Colonic mucosa (tissue), 4 donors: ENCODE results near the gene COL4A2. TPM values are rescaled to one million over a fixed set of nuclear protein-coding genes. Genes with fewer than 3 reads are reported as not detected.
A peak's percentile ranks its signal among the peaks of the same experiment; 100 is the strongest.

Experiments used
- DNase-seq: peaks from one replicate; pipeline ENCODE4 v3.0.0-alpha.2; 2020
- H3K27ac ChIP-seq: fragments of 200-600 bp; one replicate; pipeline ENCODE4 v1.8.0; 2021
- H3K27me3 ChIP-seq: fragments of 200-600 bp; one replicate; pipeline ENCODE4 v1.8.0; 2021
- H3K36me3 ChIP-seq: fragments of 200-600 bp; one replicate; pipeline ENCODE4 v1.8.0; 2021
- H3K4me1 ChIP-seq: fragments of 200-600 bp; one replicate; pipeline ENCODE4 v1.8.0; 2021; ENCODE audit warnings: mild to moderate bottlenecking
- H3K4me3 ChIP-seq: fragments of 200-600 bp; one replicate; pipeline ENCODE4 v1.8.0; 2021
- H3K9ac ChIP-seq, 2 donors: one replicate each; pipeline ENCODE4 v1.7.0; 2013; ENCODE audit warnings: control low read depth in 2 of 2, low read depth in 2 of 2, low read length in 2 of 2
- H3K9me3 ChIP-seq: fragments of 200-600 bp; one replicate; pipeline ENCODE4 v1.8.0; 2021
- intact Hi-C: fragments of 100-400 bp; cut with DNase I; formaldehyde crosslinking; loops from one replicate; pipeline ENCODE4 v1.14.1; 2022
- total RNA-seq, 2 donors: library from RNA; stranded (reverse); fragmentation: NEBNext Ultra II Directional in 1 of 2; extraction: Animal tissue kit (Norgen Biotek cat#: 25700) in 1 of 2; gene quantifications; one replicate each; pipeline ENCODE4 v1.2.1, GENCODE V29; 2021
- TF ChIP-seq, protein P1 (sequence below): fragments of 200-600 bp; IDR thresholded peaks from one replicate; pipeline ENCODE4 v1.8.0; 2022; ENCODE audit warnings: antibody characterized with exemption, mild to moderate bottlenecking
- donor health status: healthy.
- donor health status: DM: no; HTN: no; CAD: no.
- donor health status: DM: no; HTN: no; CAD: no.

The COL4A2 gene
- total RNA-seq, 2 donors from 2014 or later: 61.1 to 111 TPM

- Histone ChIP-seq H3K36me3 (no peaks in the 10 kb centered on the region), H3K27ac (peak overlapping the region; percentile 55), H3K27me3 (no peaks in the 10 kb centered on the region), H3K9ac (no peak overlapping the region), H3K4me1 (no peaks in the 10 kb centered on the region), H3K4me3 (no peak overlapping the region), H3K9me3 (no peaks in the 10 kb centered on the region)
- TF ChIP-seq, protein P1, sequence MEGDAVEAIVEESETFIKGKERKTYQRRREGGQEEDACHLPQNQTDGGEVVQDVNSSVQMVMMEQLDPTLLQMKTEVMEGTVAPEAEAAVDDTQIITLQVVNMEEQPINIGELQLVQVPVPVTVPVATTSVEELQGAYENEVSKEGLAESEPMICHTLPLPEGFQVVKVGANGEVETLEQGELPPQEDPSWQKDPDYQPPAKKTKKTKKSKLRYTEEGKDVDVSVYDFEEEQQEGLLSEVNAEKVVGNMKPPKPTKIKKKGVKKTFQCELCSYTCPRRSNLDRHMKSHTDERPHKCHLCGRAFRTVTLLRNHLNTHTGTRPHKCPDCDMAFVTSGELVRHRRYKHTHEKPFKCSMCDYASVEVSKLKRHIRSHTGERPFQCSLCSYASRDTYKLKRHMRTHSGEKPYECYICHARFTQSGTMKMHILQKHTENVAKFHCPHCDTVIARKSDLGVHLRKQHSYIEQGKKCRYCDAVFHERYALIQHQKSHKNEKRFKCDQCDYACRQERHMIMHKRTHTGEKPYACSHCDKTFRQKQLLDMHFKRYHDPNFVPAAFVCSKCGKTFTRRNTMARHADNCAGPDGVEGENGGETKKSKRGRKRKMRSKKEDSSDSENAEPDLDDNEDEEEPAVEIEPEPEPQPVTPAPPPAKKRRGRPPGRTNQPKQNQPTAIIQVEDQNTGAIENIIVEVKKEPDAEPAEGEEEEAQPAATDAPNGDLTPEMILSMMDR: no peak
- DNase-seq: no peak
- intact Hi-C loops: no loop called here
Observed at GRCh38 chr13:110398564-110399507, 91.8 kb downstream of the COL4A2 start.

- no peaks in the 10 kb centered on the region for H3K27me3 ChIP-seq
- H3K36me3 ChIP-seq: no peaks in the 10 kb centered on the region
- no peak overlapping the region for H3K4me3 ChIP-seq
- H3K27ac ChIP-seq: peak overlapping the region; percentile 31
- H3K4me1 ChIP-seq: no peaks in the 10 kb centered on the region
- H3K9me3 ChIP-seq: no peaks in the 10 kb centered on the region
- H3K9ac ChIP-seq: no peak overlapping the region
- TF ChIP-seq, protein P1: no peak
- DNase-seq: no peak
- intact Hi-C loops: no loop called here
Observed at GRCh38 chr13:110399801-110400200, 92.7 kb downstream of the COL4A2 start.

GRCh38 chr13:110400786-110401533 is 93.9 kb downstream of the COL4A2 start:
- H3K4me3 ChIP-seq: no peak overlapping the region
- intact Hi-C loops: no loop called here
- peak overlapping the region; percentile 31 for H3K27ac ChIP-seq
- H3K36me3 ChIP-seq: no peaks in the 10 kb centered on the region
- H3K4me1 ChIP-seq: no peaks in the 10 kb centered on the region
- TF ChIP-seq, protein P1: no peak
- DNase-seq: no peak
- H3K27me3 ChIP-seq: no peaks in the 10 kb centered on the region
- H3K9ac ChIP-seq: no peak overlapping the region
- H3K9me3 ChIP-seq: no peaks in the 10 kb centered on the region

DNA sequence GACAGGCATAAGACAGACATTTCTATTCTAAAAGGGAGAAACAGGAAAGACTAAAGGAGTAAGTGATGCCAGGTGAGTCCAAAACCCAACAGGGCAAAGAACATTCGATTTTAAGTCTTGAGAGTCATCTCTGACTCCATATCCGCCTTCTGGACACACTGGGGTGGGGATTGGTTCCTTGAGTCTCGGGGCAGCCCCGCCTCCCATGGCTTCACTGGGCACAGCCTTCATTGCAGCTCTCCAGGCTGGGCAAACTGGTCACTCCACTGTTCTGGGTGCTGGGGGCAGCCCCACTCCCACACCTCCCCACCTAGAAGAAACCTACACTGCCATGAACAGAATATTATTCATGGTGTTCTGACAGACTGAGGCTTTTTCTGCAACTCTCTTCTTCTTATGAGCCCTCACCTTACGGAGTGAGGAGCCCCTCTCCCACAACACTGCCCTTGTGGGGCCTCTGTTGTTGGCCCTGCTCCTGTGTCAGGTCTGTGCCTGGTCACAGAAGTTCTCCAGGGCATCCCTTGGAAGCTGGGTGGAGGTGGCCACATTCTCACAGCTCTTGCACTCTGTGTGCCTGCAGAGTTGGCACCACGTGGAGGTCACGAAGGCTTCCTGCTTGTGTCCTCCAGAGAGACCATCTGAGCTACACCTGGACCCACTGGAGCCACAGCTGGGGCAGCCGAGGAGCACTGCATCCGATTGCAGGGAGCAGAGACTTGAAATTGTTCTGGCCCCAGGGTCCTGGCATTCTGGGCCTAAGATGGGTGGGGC is 95.4 kb downstream of the COL4A2 start:
- H3K36me3 ChIP-seq: no peaks in the 10 kb centered on the region
- H3K27ac ChIP-seq: no peak overlapping the region
- no peak overlapping the region for H3K4me3 ChIP-seq
- TF ChIP-seq, protein P1: no peak
- no peak overlapping the region for H3K9ac ChIP-seq
- no peaks in the 10 kb centered on the region for H3K27me3 ChIP-seq
- H3K9me3 ChIP-seq: no peaks in the 10 kb centered on the region
- intact Hi-C loops: no loop called here
- H3K4me1 ChIP-seq: no peaks in the 10 kb centered on the region
- DNase-seq: no peak

- TF ChIP-seq, protein P1: no peak
- Histone ChIP-seq H3K27me3 (no peaks in the 10 kb centered on the region), H3K4me1 (no peaks in the 10 kb centered on the region), H3K9ac (no peak overlapping the region), H3K27ac (no peak overlapping the region), H3K9me3 (no peaks in the 10 kb centered on the region), H3K36me3 (no peaks in the 10 kb centered on the region), H3K4me3 (no peak overlapping the region)
- no peak for DNase-seq
- intact Hi-C loops: no loop called here
Observed at GRCh38 chr13:110403315-110403714, 96.2 kb downstream of the COL4A2 start.
